ENCODE results near the gene EIF2D. TPM values are rescaled to one million over a fixed set of nuclear protein-coding genes. Genes with fewer than 3 reads are reported as not detected.

EIF2D gene
- total and polyA plus RNA-seq, 9 of the 15 experiments (the other 6 are each of a cell fraction or from before 2014, with no cell fraction given) = 81.1 to 138 (median 93.9) TPM

DNA sequence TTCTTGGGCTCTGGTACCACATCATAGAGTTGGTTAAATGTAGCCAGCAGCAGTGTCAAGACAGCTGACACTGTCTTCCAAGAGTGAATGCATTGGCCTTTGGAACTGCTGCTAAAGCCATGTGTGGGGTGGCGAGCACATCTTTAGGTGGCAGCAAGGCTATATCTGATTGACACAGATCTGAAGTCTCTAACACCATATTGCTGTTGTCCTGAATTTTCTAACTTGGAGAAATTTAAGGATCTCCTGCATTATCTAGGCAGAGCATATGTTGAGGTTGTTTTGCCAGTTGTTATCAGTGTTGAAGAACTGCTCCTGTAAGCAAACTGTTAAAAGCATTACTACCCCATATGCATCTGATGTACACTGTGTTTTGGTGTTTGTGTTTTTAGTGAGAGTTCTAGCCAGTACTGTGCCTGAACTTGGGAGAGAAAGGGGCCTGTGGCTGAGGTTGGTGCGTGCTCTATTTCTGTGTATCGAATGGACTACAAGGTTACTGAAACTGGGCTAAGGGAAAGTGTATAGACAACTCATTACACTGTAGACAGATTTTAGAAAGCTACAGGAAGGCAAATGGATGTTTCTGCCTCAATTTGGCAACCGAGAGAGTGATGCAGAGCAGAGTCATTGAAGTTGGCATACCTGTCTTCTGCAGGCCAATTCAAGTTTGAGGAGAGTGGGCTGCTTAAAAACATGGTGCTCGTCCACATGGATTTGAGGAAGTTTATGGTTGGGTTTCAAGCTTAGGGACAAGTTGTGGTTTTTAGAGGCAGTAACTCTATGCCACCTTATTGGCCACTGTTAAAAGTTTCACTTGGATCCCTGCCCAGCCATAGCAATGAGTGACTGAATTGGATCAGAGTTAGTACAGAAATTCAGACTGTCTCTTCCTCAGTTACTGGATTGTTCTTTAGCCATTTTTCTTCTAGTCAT, 40.0 kb upstream of the EIF2D start (continued):
- TF ChIP-seq, protein P1, sequence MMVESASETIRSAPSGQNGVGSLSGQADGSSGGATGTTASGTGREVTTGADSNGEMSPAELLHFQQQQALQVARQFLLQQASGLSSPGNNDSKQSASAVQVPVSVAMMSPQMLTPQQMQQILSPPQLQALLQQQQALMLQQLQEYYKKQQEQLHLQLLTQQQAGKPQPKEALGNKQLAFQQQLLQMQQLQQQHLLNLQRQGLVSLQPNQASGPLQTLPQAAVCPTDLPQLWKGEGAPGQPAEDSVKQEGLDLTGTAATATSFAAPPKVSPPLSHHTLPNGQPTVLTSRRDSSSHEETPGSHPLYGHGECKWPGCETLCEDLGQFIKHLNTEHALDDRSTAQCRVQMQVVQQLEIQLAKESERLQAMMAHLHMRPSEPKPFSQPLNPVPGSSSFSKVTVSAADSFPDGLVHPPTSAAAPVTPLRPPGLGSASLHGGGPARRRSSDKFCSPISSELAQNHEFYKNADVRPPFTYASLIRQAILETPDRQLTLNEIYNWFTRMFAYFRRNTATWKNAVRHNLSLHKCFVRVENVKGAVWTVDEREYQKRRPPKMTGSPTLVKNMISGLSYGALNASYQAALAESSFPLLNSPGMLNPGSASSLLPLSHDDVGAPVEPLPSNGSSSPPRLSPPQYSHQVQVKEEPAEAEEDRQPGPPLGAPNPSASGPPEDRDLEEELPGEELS (CRISPR knock-in tag; IDR thresholded peaks at IDR 0.05; ENCODE audit: borderline replicate concordance) = no peak; the same call in 1 of the 2 replicates
- TF ChIP-seq, protein P2, sequence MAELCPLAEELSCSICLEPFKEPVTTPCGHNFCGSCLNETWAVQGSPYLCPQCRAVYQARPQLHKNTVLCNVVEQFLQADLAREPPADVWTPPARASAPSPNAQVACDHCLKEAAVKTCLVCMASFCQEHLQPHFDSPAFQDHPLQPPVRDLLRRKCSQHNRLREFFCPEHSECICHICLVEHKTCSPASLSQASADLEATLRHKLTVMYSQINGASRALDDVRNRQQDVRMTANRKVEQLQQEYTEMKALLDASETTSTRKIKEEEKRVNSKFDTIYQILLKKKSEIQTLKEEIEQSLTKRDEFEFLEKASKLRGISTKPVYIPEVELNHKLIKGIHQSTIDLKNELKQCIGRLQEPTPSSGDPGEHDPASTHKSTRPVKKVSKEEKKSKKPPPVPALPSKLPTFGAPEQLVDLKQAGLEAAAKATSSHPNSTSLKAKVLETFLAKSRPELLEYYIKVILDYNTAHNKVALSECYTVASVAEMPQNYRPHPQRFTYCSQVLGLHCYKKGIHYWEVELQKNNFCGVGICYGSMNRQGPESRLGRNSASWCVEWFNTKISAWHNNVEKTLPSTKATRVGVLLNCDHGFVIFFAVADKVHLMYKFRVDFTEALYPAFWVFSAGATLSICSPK (IDR thresholded peaks at IDR 0.05; ENCODE audit: borderline replicate concordance) = no peak
- TF ChIP-seq, protein P3, sequence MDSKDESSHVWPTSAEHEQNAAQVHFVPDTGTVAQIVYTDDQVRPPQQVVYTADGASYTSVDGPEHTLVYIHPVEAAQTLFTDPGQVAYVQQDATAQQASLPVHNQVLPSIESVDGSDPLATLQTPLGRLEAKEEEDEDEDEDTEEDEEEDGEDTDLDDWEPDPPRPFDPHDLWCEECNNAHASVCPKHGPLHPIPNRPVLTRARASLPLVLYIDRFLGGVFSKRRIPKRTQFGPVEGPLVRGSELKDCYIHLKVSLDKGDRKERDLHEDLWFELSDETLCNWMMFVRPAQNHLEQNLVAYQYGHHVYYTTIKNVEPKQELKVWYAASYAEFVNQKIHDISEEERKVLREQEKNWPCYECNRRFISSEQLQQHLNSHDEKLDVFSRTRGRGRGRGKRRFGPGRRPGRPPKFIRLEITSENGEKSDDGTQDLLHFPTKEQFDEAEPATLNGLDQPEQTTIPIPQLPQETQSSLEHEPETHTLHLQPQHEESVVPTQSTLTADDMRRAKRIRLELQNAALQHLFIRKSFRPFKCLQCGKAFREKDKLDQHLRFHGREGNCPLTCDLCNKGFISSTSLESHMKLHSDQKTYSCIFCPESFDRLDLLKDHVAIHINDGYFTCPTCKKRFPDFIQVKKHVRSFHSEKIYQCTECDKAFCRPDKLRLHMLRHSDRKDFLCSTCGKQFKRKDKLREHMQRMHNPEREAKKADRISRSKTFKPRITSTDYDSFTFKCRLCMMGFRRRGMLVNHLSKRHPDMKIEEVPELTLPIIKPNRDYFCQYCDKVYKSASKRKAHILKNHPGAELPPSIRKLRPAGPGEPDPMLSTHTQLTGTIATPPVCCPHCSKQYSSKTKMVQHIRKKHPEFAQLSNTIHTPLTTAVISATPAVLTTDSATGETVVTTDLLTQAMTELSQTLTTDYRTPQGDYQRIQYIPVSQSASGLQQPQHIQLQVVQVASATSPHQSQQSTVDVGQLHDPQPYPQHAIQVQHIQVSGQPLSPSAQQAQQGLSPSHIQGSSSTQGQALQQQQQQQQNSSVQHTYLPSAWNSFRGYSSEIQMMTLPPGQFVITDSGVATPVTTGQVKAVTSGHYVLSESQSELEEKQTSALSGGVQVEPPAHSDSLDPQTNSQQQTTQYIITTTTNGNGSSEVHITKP (IDR thresholded peaks at IDR 0.05; ENCODE audit: partially characterized antibody) = no peak
- TF ChIP-seq NFXL1 (CRISPR knock-in tag; IDR thresholded peaks at IDR 0.05) (0 out of 2 replicates have a peak, but pooled peaks have one; percentile 54), KLF10 (CRISPR knock-in tag; IDR thresholded peaks at IDR 0.05) (no peak), CREBBP (IDR thresholded peaks at IDR 0.05; ENCODE audit: low read depth, low read length) (no peak), EWSR1 (IDR thresholded peaks at IDR 0.05; ENCODE audit: borderline replicate concordance, low read depth, partially characterized antibody) (no peak), PURB (CRISPR knock-in tag; IDR thresholded peaks at IDR 0.05; ENCODE audit: low read depth) (no peak), MTF1 (CRISPR knock-in tag; IDR thresholded peaks at IDR 0.05; ENCODE audit: borderline replicate concordance) (no peak), PTRF (tag; IDR thresholded peaks at IDR 0.05) (no peak), GABPB1 (CRISPR knock-in tag; IDR thresholded peaks at IDR 0.05) (no peak)
- TF ChIP-seq, protein P4, sequence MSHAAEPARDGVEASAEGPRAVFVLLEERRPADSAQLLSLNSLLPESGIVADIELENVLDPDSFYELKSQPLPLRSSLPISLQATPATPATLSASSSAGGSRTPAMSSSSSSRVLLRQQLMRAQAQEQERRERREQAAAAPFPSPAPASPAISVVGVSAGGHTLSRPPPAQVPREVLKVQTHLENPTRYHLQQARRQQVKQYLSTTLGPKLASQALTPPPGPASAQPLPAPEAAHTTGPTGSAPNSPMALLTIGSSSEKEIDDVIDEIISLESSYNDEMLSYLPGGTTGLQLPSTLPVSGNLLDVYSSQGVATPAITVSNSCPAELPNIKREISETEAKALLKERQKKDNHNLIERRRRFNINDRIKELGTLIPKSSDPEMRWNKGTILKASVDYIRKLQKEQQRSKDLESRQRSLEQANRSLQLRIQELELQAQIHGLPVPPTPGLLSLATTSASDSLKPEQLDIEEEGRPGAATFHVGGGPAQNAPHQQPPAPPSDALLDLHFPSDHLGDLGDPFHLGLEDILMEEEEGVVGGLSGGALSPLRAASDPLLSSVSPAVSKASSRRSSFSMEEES (CRISPR knock-in tag; IDR thresholded peaks at IDR 0.05) = no peak
- TF ChIP-seq, protein P5, sequence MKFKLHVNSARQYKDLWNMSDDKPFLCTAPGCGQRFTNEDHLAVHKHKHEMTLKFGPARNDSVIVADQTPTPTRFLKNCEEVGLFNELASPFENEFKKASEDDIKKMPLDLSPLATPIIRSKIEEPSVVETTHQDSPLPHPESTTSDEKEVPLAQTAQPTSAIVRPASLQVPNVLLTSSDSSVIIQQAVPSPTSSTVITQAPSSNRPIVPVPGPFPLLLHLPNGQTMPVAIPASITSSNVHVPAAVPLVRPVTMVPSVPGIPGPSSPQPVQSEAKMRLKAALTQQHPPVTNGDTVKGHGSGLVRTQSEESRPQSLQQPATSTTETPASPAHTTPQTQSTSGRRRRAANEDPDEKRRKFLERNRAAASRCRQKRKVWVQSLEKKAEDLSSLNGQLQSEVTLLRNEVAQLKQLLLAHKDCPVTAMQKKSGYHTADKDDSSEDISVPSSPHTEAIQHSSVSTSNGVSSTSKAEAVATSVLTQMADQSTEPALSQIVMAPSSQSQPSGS (CRISPR knock-in tag; IDR thresholded peaks at IDR 0.05) = no peak
